GM11168 (cell line): ENCODE measurements around the gene ATAD2B.

ENCODE experiments used
- in situ Hi-C: fragments of 300-500 bp; cut with MboI; formaldehyde crosslinking; loops from one replicate; pipeline ENCODE4 v1.12.0; 2022; ENCODE audit warnings: low sequenced_read_pairs; ENCODE audit not compliant: unreplicated experiment

Gene ATAD2B

DNA sequence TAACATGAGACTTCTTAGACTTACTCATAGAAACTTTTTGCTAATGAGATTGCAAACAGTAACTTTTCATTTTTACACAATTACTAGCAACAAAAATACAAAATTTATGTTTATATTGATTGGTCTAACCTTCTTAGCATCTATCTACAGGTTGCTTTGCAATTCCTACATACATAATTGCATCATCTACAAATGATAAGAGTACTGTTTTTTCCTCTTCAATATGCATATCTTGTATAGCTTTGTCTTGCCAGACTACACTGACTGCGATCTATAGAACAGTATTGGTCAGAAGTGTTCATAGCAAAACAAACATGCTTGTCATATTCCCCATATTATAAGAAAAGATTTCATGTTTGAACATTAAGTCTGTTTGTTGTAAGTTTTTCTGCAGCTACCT, 87.9 kb downstream of the ATAD2B start:
- in situ Hi-C loops = no loop called here

DNA sequence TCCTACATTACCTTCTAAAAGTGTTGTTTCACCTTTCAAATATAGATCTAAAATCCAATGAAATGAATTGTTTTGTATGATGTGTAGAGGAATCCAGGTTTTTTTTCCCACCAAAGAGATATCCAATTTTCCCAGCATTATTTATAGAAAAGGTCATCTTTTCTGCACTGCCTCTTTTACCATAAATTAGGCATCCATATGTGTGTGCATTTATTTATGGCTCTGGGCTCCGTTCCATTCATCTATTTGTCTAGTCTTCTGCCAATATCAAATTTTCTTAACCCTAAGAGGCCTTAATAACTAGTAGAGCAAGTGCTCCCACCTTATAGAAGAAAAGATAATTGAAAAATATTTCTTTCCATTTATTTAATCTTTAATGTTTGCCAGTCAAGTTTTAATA, 88.3 kb downstream of the ATAD2B start:
- in situ Hi-C loops = no loop called here

- in situ Hi-C loops = no loop called here
These were observed 89.1 kb downstream of the ATAD2B start for GRCh38 chr2:23837871-23838270.

- in situ Hi-C loops = no loop called here
These were observed 89.9 kb downstream of the ATAD2B start for GRCh38 chr2:23836971-23837565.

GRCh38 chr2:23836505-23836904, 90.4 kb downstream of the ATAD2B start:
- in situ Hi-C loops = no loop called here

- in situ Hi-C loops = no loop called here
These were observed 90.9 kb downstream of the ATAD2B start for GRCh38 chr2:23835988-23836387.

- in situ Hi-C loops = no loop called here
These were observed 91.5 kb downstream of the ATAD2B start for GRCh38 chr2:23835423-23835822.

DNA sequence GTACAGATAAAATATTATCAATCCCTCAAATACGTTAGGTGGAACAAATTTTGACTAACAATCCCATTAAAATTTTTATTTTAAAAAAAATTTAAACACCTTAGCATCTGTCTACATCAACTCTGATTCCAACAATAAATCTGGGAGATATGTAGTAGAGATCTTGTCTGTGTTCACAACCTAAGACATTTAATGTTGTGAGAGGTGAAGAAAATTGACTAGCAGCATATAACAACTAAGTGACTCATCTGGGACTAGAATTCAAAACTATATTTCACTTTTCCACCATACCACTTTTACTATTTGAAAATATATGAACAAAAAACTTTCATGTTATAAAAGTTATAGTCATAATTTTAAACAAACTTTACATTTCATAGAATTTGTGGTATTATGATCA, 97.9 kb downstream of the ATAD2B start:
- in situ Hi-C loops = loop anchor here (10.0 kb wide), 1 partner anchor 236 kb away; no protein-coding TSS in a partner anchor

GRCh38 chr2:23828256-23828980, 98.5 kb downstream of the ATAD2B start:
- in situ Hi-C loops = loop anchor here (10.0 kb wide), 1 partner anchor 236 kb away; no protein-coding TSS in a partner anchor

DNA sequence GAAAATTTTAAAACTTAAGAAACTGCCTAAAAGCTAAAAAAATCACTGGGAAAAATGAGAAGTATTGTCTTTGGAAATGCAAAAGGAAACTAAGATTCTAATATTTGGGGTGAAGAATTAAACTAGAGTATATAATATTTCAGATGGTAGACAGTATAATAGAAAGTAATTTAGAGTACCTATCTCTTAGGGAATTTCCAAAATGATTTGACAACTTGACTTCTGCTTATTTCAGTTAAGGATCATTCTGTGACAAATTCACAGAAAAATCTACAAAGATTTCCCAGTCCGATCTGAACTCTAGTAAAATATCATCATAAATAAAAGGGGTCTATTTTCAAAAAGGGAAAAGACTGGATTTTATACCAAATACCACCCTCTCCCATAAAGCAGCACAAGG, 99.6 kb downstream of the ATAD2B start:
- in situ Hi-C loops = loop anchor here (10.0 kb wide), 1 partner anchor 238 kb away; no protein-coding TSS in a partner anchor

DNA sequence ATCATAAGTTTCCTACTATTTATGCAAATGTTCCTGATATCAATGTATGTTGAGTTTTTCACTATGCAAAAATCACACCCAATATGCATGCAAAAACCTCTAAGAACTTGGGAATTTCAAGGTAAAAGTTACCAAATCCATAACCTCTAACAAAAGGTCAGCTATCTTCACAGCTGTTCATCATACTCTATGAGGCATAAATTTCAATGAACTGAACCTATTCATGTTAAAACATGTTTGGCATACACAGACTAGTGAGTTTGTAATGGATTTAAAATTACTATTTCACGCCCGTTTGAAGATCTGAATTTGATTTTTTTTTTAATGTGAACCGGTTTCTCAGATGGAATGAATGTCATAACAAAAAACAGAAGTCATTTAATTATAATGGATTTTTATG, 100.2 kb downstream of the ATAD2B start:
- in situ Hi-C loops = loop anchor here (10.0 kb wide), 1 partner anchor 238 kb away; no protein-coding TSS in a partner anchor

- in situ Hi-C loops = loop anchor here (10.0 kb wide), 1 partner anchor 239 kb away; no protein-coding TSS in a partner anchor
These were observed 100.9 kb downstream of the ATAD2B start for GRCh38 chr2:23826040-23826439.

GRCh38 chr2:23824777-23825212, 102.1 kb downstream of the ATAD2B start:
- in situ Hi-C loops = loop anchor here (10.0 kb wide), 1 partner anchor 240 kb away; no protein-coding TSS in a partner anchor

GRCh38 chr2:23823863-23824262, 103.1 kb downstream of the ATAD2B start:
- in situ Hi-C loops = loop anchor here (10.0 kb wide), 1 partner anchor 241 kb away; no protein-coding TSS in a partner anchor

GRCh38 chr2:23814963-23815362, 112.0 kb downstream of the ATAD2B start:
- in situ Hi-C loops = no loop called here

DNA sequence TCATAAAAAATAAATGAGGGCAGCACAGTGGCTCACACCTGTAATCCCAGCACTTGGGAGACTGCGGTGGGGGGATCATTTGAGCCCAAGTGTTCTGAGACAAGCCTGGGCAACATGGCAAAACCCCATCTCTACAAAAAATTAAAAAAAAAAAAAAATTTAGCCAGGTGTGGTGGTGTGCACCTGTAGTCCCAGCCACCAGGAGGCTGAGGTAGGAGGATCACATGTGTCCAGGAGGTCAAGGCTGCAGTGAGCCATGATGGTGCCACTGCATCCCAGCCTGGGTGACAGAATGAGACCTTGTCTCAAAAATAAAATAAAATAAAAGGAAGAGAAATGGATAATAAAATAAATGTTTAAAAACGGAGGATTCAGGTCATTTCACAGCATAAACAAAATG, 113.5 kb downstream of the ATAD2B start:
- in situ Hi-C loops = no loop called here

GRCh38 chr2:23809150-23809549, 117.8 kb downstream of the ATAD2B start:
- in situ Hi-C loops = no loop called here

DNA sequence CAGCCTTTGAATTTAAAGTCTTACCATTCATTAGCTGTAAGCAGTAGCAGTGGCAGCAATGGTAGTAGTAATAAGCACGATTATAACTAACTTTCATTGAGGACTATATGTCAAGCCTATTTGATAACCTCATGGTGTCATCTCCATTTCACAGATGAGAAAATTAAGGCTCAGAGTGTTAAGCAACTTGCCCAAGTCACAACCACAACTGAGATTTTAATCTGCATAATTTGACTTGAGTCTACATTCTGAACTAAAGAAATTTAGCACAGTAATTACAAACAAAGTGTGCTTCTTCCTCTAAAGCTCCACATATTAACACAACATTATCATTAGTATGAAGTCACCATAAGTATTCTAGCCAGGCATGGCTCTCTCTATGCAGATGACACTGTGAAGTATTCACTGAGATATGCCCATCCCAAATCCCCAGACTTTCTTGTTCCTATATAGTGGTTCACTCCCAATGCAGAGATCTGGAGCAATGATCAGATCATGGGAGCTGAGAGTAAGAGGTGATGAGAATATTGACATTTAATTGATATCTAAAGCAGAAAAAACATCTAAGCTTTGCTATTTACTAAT, 120.2 kb downstream of the ATAD2B start:
- in situ Hi-C loops = no loop called here

DNA sequence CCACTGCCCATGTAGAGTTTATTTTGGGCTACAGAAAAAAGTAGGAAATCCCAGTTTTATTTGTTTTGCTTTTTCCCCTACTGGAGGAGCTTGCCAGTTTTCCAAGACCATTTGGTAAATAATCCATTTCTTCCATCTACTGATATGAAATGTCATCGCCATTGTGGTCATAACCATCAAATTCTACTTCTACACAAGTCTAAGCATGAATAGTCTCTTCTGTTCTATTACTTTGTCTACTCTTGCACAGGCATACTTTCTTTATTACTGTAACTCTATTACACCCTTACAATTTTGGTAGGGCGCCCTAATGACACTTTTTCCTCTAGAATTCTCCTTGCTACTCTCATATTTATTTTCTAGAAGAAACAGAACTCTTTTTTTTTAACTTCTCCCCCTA, 120.7 kb downstream of the ATAD2B start:
- in situ Hi-C loops = no loop called here

DNA sequence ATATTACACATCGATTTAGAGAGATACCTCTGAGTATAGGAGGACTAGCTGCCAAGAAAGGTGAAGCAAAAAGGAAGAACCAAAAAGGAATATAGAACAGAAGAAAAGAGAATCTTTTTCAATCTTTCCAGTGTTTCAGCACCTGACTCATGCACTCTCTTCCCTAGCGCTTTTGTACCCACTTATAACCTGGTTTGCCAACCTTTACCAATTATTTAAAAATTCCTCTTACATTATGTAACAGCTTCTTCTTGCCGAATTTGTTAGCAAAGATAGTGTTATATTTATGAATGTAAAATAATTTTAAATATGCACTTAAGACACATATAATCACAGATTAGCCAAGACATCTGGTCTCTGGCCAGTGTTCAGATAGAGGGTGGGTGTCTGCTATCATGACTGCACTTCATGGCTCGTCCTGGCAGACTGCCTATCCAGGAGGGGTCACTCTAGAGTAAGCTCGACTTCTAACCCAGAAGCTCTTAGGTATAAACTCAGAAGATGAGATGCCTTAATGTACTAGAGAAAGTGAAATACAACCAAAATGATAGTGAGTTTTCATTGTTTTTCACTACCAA, 122.9 kb downstream of the ATAD2B start:
- in situ Hi-C loops = no loop called here
